ENCODE measurements around the gene ZNF536. TPM values are rescaled to one million over a fixed set of nuclear protein-coding genes. Genes with fewer than 3 reads are reported as not detected.
"Not testable (repeated sequence)": the region's sequence is repeated elsewhere in the genome, so short reads cannot be mapped to it uniquely, and the experiment has no call there.

ZNF536 gene
- total RNA-seq, 2 donors from 2014 or later, result 0.79 to 2.5 TPM

GRCh38 chr19:30379841-30380610 lies 7.8 kb downstream of the ZNF536 start:
- DNase-seq, result no peak
- intact Hi-C loops (cut with DNase I, micrococcal nuclease), result no loop called here
- ATAC-seq, result no peak

- no peak for DNase-seq
- intact Hi-C loops (cut with DNase I, micrococcal nuclease), result no loop called here
- no peak for ATAC-seq
Observed at GRCh38 chr19:30381366-30381765, 9.2 kb downstream of the ZNF536 start.

- DNase-seq (no peak), ATAC-seq (no peak)
- intact Hi-C loops (cut with DNase I, micrococcal nuclease), result no loop called here
Observed at GRCh38 chr19:30385174-30385573, 13.0 kb downstream of the ZNF536 start.

GRCh38 chr19:30385666-30386065 lies 13.5 kb downstream of the ZNF536 start:
- ATAC-seq (no peak), DNase-seq (no peak)
- intact Hi-C loops (cut with DNase I, micrococcal nuclease), result no loop called here

GRCh38 chr19:30386551-30387143 lies 14.5 kb downstream of the ZNF536 start:
- ATAC-seq, result no peak
- DNase-seq, result no peak
- intact Hi-C loops (cut with DNase I, micrococcal nuclease), result no loop called here

GRCh38 chr19:30387311-30388115 lies 15.3 kb downstream of the ZNF536 start:
- intact Hi-C loops (cut with DNase I, micrococcal nuclease), result no loop called here
- DNase-seq, result no peak
- ATAC-seq, result no peak

- intact Hi-C loops (cut with DNase I, micrococcal nuclease), result no loop called here
- DNase-seq (no peak), ATAC-seq (no peak)
Observed at GRCh38 chr19:30388327-30388726, 16.1 kb downstream of the ZNF536 start.

GRCh38 chr19:30388819-30389218 lies 16.6 kb downstream of the ZNF536 start:
- intact Hi-C loops (cut with DNase I, micrococcal nuclease), result no loop called here
- DNase-seq (no peak), ATAC-seq (no peak)

- DNase-seq (no peak), ATAC-seq (no peak)
- intact Hi-C loops (cut with DNase I, micrococcal nuclease), result no loop called here
Observed at GRCh38 chr19:30390356-30390988, 18.3 kb downstream of the ZNF536 start.

GRCh38 chr19:30391052-30391451 lies 18.9 kb downstream of the ZNF536 start:
- ATAC-seq, result no peak

GRCh38 chr19:30391554-30392551 lies 19.7 kb downstream of the ZNF536 start:
- intact Hi-C loops (cut with DNase I, micrococcal nuclease), result no loop called here
- no peak for ATAC-seq
- no peak for DNase-seq

More at GRCh38 chr19:30391052-30391451, 18.9 kb downstream of the ZNF536 start:
- no peak for DNase-seq
- intact Hi-C loops (cut with DNase I, micrococcal nuclease), result no loop called here

GRCh38 chr19:30393046-30393445 lies 20.9 kb downstream of the ZNF536 start:
- DNase-seq (no peak), ATAC-seq (no peak)
- intact Hi-C loops (cut with DNase I, micrococcal nuclease), result no loop called here

- no peak for DNase-seq
Observed at GRCh38 chr19:30393729-30394480, 21.7 kb downstream of the ZNF536 start.

GRCh38 chr19:30394481-30395151 lies 22.4 kb downstream of the ZNF536 start:
- intact Hi-C loops (cut with DNase I, micrococcal nuclease), result no loop called here
- ATAC-seq (no peak), DNase-seq (no peak)

More at GRCh38 chr19:30393729-30394480, 21.7 kb downstream of the ZNF536 start:
- intact Hi-C loops (cut with DNase I, micrococcal nuclease), result no loop called here
- no peak for ATAC-seq

GRCh38 chr19:30395283-30395682 lies 23.1 kb downstream of the ZNF536 start:
- intact Hi-C loops (cut with DNase I, micrococcal nuclease), result no loop called here
- no peak for DNase-seq
- ATAC-seq, result no peak

- intact Hi-C loops (cut with DNase I, micrococcal nuclease); DNase-seq; ATAC-seq: not testable (repeated sequence)
Observed at GRCh38 chr19:30398539-30398938, 26.4 kb downstream of the ZNF536 start.

- intact Hi-C loops (cut with DNase I, micrococcal nuclease), result no loop called here
- no peak for ATAC-seq
Observed at GRCh38 chr19:30401956-30402355, 29.8 kb downstream of the ZNF536 start.

More at GRCh38 chr19:30401956-30402355, 29.8 kb downstream of the ZNF536 start:
- no peak for DNase-seq

All from left colon (tissue), 2 donors.